ENCODE data around the gene ZFP90.

DNA sequence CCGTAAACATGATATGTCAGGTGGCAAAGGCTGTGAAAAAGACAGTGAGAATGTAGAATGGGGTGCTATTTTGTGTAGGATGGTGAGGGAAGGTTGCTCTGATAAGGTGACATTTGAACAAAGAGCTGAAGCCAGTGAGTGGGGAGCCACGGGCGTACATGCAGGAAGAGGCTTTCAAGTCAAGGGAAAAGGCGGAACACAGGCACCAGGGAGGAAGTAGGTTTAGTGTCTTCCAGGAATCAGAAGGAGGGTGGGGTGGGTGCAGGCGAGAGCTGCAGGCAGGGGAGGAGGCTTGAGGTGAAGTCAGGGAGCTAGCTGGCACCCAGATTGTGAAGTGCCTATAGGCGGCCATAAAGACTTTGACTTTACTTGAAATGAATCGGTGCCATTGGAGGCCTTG is 14.1 kb downstream of the ZFP90 start:
- TF ChIP-seq, protein P1, sequence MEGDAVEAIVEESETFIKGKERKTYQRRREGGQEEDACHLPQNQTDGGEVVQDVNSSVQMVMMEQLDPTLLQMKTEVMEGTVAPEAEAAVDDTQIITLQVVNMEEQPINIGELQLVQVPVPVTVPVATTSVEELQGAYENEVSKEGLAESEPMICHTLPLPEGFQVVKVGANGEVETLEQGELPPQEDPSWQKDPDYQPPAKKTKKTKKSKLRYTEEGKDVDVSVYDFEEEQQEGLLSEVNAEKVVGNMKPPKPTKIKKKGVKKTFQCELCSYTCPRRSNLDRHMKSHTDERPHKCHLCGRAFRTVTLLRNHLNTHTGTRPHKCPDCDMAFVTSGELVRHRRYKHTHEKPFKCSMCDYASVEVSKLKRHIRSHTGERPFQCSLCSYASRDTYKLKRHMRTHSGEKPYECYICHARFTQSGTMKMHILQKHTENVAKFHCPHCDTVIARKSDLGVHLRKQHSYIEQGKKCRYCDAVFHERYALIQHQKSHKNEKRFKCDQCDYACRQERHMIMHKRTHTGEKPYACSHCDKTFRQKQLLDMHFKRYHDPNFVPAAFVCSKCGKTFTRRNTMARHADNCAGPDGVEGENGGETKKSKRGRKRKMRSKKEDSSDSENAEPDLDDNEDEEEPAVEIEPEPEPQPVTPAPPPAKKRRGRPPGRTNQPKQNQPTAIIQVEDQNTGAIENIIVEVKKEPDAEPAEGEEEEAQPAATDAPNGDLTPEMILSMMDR (IDR thresholded peaks at IDR 0.05) = no peak
- no peak for TF ChIP-seq POLR2A (IDR thresholded peaks at IDR 0.05)
